OCI-LY3 (cell line): Measurements from ENCODE around the gene NANOG.
"Not testable (repeated sequence)": the region's sequence is repeated elsewhere in the genome, so short reads cannot be mapped to it uniquely, and the experiment has no call there.

ENCODE experiments used
- H2AFZ ChIP-seq: fragments of 200-600, 300-600 bp; shearing (Covaris generic); 2 replicates; pipeline ENCODE4 v1.6.0; 2014; ENCODE audit warnings: antibody characterized with exemption, low read depth, low read length
- H3K27ac ChIP-seq: fragments of 200-600, 300-600 bp; sonication (generic); 2 replicates; pipeline ENCODE4 v1.5.1; 2014; ENCODE audit warnings: mild to moderate bottlenecking, low read length, moderate library complexity, mixed read lengths
- H3K27me3 ChIP-seq: fragments of 200-600, 300-600 bp; sonication (generic); 2 replicates; pipeline ENCODE4 v1.6.1; 2014; ENCODE audit warnings: low read depth, low read length, mixed read lengths
- H3K36me3 ChIP-seq: fragments of 200-600, 300-600 bp; sonication (generic); replicated peaks from 2 replicates; pipeline ENCODE3; 2014; ENCODE audit warnings: low read depth, low read length, mixed read lengths
- H3K4me1 ChIP-seq: fragments of 300-600, 200-600 bp; sonication (generic); 2 replicates; pipeline ENCODE4 v1.6.1; 2014; ENCODE audit warnings: low read length, mixed read lengths
- H3K4me2 ChIP-seq: fragments of 200-600, 300-600 bp; sonication (generic); 2 replicates; pipeline ENCODE4 v1.6.1; 2014; ENCODE audit warnings: low read length, mixed read lengths
- H3K4me3 ChIP-seq: fragments of 300-600, 200-600 bp; sonication (generic); 2 replicates; pipeline ENCODE4 v1.5.1; 2014; ENCODE audit warnings: antibody characterized with exemption, mild to moderate bottlenecking, low read length, moderate library complexity
- H3K79me2 ChIP-seq: fragments of 300-600, 200-600 bp; shearing (Covaris generic); 2 replicates; pipeline ENCODE4 v1.6.1; 2014; ENCODE audit warnings: mild to moderate bottlenecking, low read length, mixed read lengths
- H3K9ac ChIP-seq: fragments of 300-600, 200-600 bp; shearing (Covaris generic); 2 replicates; pipeline ENCODE4 v1.6.0; 2014; ENCODE audit warnings: mild to moderate bottlenecking, low read length, moderate library complexity
- H3K9me3 ChIP-seq: fragments of 200-600, 300-600 bp; shearing (Covaris generic); 2 replicates; pipeline ENCODE4 v1.6.1; 2014; ENCODE audit warnings: low read length, mixed read lengths; ENCODE audit not compliant: insufficient read depth
- H4K20me1 ChIP-seq: fragments of 200-600, 300-600 bp; sonication (generic); 2 replicates; pipeline ENCODE4 v1.6.1; 2016; ENCODE audit warnings: low read length, mixed read lengths; ENCODE audit not compliant: insufficient read depth
- CTCF ChIP-seq: fragments of 200-600, 300-600 bp; sonication (generic); IDR thresholded peaks from 2 replicates; pipeline ENCODE4 v1.5.1; 2014; ENCODE audit warnings: antibody characterized with exemption, low read length, low read depth
- EZH2phosphoT487 ChIP-seq: fragments of 200-600 bp; shearing (Covaris generic); IDR thresholded peaks from 2 replicates; pipeline ENCODE4 v1.6.1; 2018; ENCODE audit warnings: antibody characterized with exemption, mixed run types, low read depth

NANOG gene

GRCh38 chr12:7797698-7798398, 8.6 kb downstream of the NANOG start:
- Histone ChIP-seq H3K36me3 (no peaks in the 10 kb centered on the region), H4K20me1 (no peaks in the 10 kb centered on the region), H3K27ac (no peak overlapping the region), H3K4me2 (no peak overlapping the region), H3K4me3 (no peak overlapping the region), H3K4me1 (no peaks in the 10 kb centered on the region), H3K9me3 (no peaks in the 10 kb centered on the region), H3K79me2 (no peaks in the 10 kb centered on the region), H2AFZ (no peak overlapping the region), H3K9ac (no peak overlapping the region), H3K27me3 (no peaks in the 10 kb centered on the region)
- no peak for TF ChIP-seq EZH2phosphoT487
- no peak for TF ChIP-seq CTCF

- H3K4me3 ChIP-seq, H3K4me2 ChIP-seq, H3K27me3 ChIP-seq, H3K36me3 ChIP-seq, H3K27ac ChIP-seq, H3K79me2 ChIP-seq, H3K9me3 ChIP-seq, H4K20me1 ChIP-seq, H2AFZ ChIP-seq, H3K4me1 ChIP-seq, H3K9ac ChIP-seq: not testable (repeated sequence)
These were observed 9.6 kb downstream of the NANOG start for GRCh38 chr12:7798750-7799308.

GRCh38 chr12:7801460-7801859, 12.3 kb downstream of the NANOG start:
- Histone ChIP-seq H4K20me1 (no peaks in the 10 kb centered on the region), H3K79me2 (no peaks in the 10 kb centered on the region), H3K9ac (no peak overlapping the region), H2AFZ (no peak overlapping the region), H3K27me3 (no peaks in the 10 kb centered on the region), H3K4me1 (no peaks in the 10 kb centered on the region), H3K9me3 (no peaks in the 10 kb centered on the region), H3K4me2 (no peak overlapping the region), H3K27ac (no peak overlapping the region), H3K36me3 (no peaks in the 10 kb centered on the region), H3K4me3 (no peak overlapping the region)
- no peak for TF ChIP-seq EZH2phosphoT487
- no peak for TF ChIP-seq CTCF

- not testable (repeated sequence) for H2AFZ ChIP-seq, H3K79me2 ChIP-seq, H3K36me3 ChIP-seq, H3K4me2 ChIP-seq, H3K9ac ChIP-seq, H3K27ac ChIP-seq, H4K20me1 ChIP-seq, H3K4me3 ChIP-seq, H3K4me1 ChIP-seq, H3K27me3 ChIP-seq, H3K9me3 ChIP-seq
These were observed 17.1 kb downstream of the NANOG start for GRCh38 chr12:7806319-7806718.

- H3K36me3 ChIP-seq = no peaks in the 10 kb centered on the region
- H3K4me2 ChIP-seq = no peak overlapping the region
- H3K9ac ChIP-seq = no peak overlapping the region
- no peak overlapping the region for H3K27ac ChIP-seq
- no peaks in the 10 kb centered on the region for H3K4me1 ChIP-seq
- H3K27me3 ChIP-seq = no peaks in the 10 kb centered on the region
- no peak overlapping the region for H2AFZ ChIP-seq
- H3K9me3 ChIP-seq = no peaks in the 10 kb centered on the region
- H3K4me3 ChIP-seq = no peak overlapping the region
- H4K20me1 ChIP-seq = no peaks in the 10 kb centered on the region
- no peaks in the 10 kb centered on the region for H3K79me2 ChIP-seq
- no peak for TF ChIP-seq EZH2phosphoT487
- TF ChIP-seq CTCF = peak; percentile 97
These were observed 17.8 kb downstream of the NANOG start for GRCh38 chr12:7806863-7807487.

GRCh38 chr12:7825754-7826153, 36.6 kb downstream of the NANOG start:
- not testable (repeated sequence) for H4K20me1 ChIP-seq, H3K9ac ChIP-seq, H3K4me3 ChIP-seq, H3K4me2 ChIP-seq, H3K79me2 ChIP-seq, H3K4me1 ChIP-seq, H2AFZ ChIP-seq, H3K36me3 ChIP-seq, H3K27ac ChIP-seq, H3K27me3 ChIP-seq, H3K9me3 ChIP-seq

GRCh38 chr12:7829737-7830136, 40.5 kb downstream of the NANOG start:
- H3K4me3 ChIP-seq, H4K20me1 ChIP-seq, H3K9me3 ChIP-seq, H3K36me3 ChIP-seq, H3K27me3 ChIP-seq, H3K4me2 ChIP-seq, H3K79me2 ChIP-seq, H2AFZ ChIP-seq, H3K27ac ChIP-seq, H3K4me1 ChIP-seq, H3K9ac ChIP-seq: not testable (repeated sequence)
